ENCODE data around the gene CHN2. TPM values are rescaled to one million over a fixed set of nuclear protein-coding genes. Genes with fewer than 3 reads are reported as not detected.

The CHN2 gene
- total RNA-seq, 2 experiments from 2014 or later: 2.1 to 3.5 TPM

- no peak overlapping the region for H3K27ac Mint-ChIP-seq
These were observed 207.2 kb downstream of the CHN2 start for GRCh38 chr7:29401769-29402168.

GRCh38 chr7:29405891-29406290 lies 211.3 kb downstream of the CHN2 start:
- H3K9me3 Mint-ChIP-seq: no peaks in the 10 kb centered on the region
- H3K27me3 Mint-ChIP-seq: peaks cover 4% of the 10 kb centered on the region
- intact Hi-C loops (cut with DNase I, micrococcal nuclease): loop anchor here (5.0 kb wide), 1 partner anchor 299 kb away; no protein-coding TSS in a partner anchor
- no peaks in the 10 kb centered on the region for H3K4me1 ChIP-seq (ENCODE audit: insufficient read depth, low read length)
- H3K9me3 ChIP-seq (ENCODE audit: control insufficient read depth in 1 of 2, insufficient read depth in 1 of 2, low read length in 2 of 2): no peaks in the 10 kb centered on the region
- ATAC-seq (ENCODE audit: poor library complexity) (no peak), DNase-seq (no peak)
- no peak for TF ChIP-seq CTCF (IDR thresholded peaks at IDR 0.05)
- ChIA-PET POLR2A (no interaction called here), CTCF (interaction anchor here (1.1 kb wide), 1 partner anchor 484 kb away, joined by 3 read pairs; no protein-coding TSS in a partner anchor)
- H3K36me3 Mint-ChIP-seq (ENCODE audit: low read depth): no peaks in the 10 kb centered on the region
- no peak overlapping the region for H3K4me3 ChIP-seq (ENCODE audit: low read length)
- H3K27me3 ChIP-seq (ENCODE audit: control insufficient read depth in 1 of 2, insufficient read depth in 2 of 2, low read length in 2 of 2): no peaks in the 10 kb centered on the region
- no peak overlapping the region for H3K27ac ChIP-seq (ENCODE audit: low read depth in 1 of 2, low read length in 2 of 2)
- no peak overlapping the region for H3K27ac Mint-ChIP-seq
- no peak overlapping the region for H3K4me3 Mint-ChIP-seq
- no peaks in the 10 kb centered on the region for H3K36me3 ChIP-seq (ENCODE audit: insufficient read depth, low read length)
- no peaks in the 10 kb centered on the region for H3K4me1 Mint-ChIP-seq (ENCODE audit: low read depth)

More at GRCh38 chr7:29401769-29402168, 207.2 kb downstream of the CHN2 start:
- no peaks in the 10 kb centered on the region for H3K4me1 Mint-ChIP-seq (ENCODE audit: low read depth)
- Histone ChIP-seq H3K36me3 (ENCODE audit: insufficient read depth, low read length) (no peaks in the 10 kb centered on the region), H3K27ac (ENCODE audit: low read depth in 1 of 2, low read length in 2 of 2) (no peak overlapping the region), H3K9me3 (ENCODE audit: control insufficient read depth in 1 of 2, insufficient read depth in 1 of 2, low read length in 2 of 2) (no peaks in the 10 kb centered on the region), H3K4me1 (ENCODE audit: insufficient read depth, low read length) (no peaks in the 10 kb centered on the region), H3K4me3 (ENCODE audit: low read length) (no peak overlapping the region), H3K27me3 (ENCODE audit: control insufficient read depth in 1 of 2, insufficient read depth in 2 of 2, low read length in 2 of 2) (no peaks in the 10 kb centered on the region)
- CTCF ChIA-PET: no interaction called here
- ATAC-seq (ENCODE audit: poor library complexity) (no peak), DNase-seq (no peak)
- POLR2A ChIA-PET: no interaction called here
- no peaks in the 10 kb centered on the region for H3K27me3 Mint-ChIP-seq
- no peaks in the 10 kb centered on the region for H3K9me3 Mint-ChIP-seq
- intact Hi-C loops (cut with DNase I, micrococcal nuclease): no loop called here
- no peak overlapping the region for H3K4me3 Mint-ChIP-seq
- H3K36me3 Mint-ChIP-seq (ENCODE audit: low read depth): no peaks in the 10 kb centered on the region
- no peak for TF ChIP-seq CTCF (IDR thresholded peaks at IDR 0.05)

- Histone ChIP-seq H3K9me3 (ENCODE audit: control insufficient read depth in 1 of 2, insufficient read depth in 1 of 2, low read length in 2 of 2) (no peaks in the 10 kb centered on the region), H3K36me3 (ENCODE audit: insufficient read depth, low read length) (no peaks in the 10 kb centered on the region), H3K4me3 (ENCODE audit: low read length) (no peak overlapping the region), H3K4me1 (ENCODE audit: insufficient read depth, low read length) (no peaks in the 10 kb centered on the region), H3K27me3 (ENCODE audit: control insufficient read depth in 1 of 2, insufficient read depth in 2 of 2, low read length in 2 of 2) (no peaks in the 10 kb centered on the region), H3K27ac (ENCODE audit: low read depth in 1 of 2, low read length in 2 of 2) (no peak overlapping the region)
- TF ChIP-seq CTCF (IDR thresholded peaks at IDR 0.05): no peak
- H3K27ac Mint-ChIP-seq: no peak overlapping the region
- H3K36me3 Mint-ChIP-seq (ENCODE audit: low read depth): no peaks in the 10 kb centered on the region
- intact Hi-C loops (cut with DNase I, micrococcal nuclease): loop anchor here (5.0 kb wide), 1 partner anchor 299 kb away; no protein-coding TSS in a partner anchor
- no peak for DNase-seq
- ChIA-PET CTCF (interaction anchor here (0.6 to 1.1 kb wide), 2 partner anchors 34 to 485 kb away, joined by 3 to 5 read pairs; no protein-coding TSS in a partner anchor), POLR2A (no interaction called here)
- H3K9me3 Mint-ChIP-seq: no peaks in the 10 kb centered on the region
- peaks cover 4% of the 10 kb centered on the region for H3K27me3 Mint-ChIP-seq
- H3K4me1 Mint-ChIP-seq (ENCODE audit: low read depth): no peaks in the 10 kb centered on the region
- no peak overlapping the region for H3K4me3 Mint-ChIP-seq
- ATAC-seq (ENCODE audit: poor library complexity): no peak
These were observed 211.8 kb downstream of the CHN2 start for GRCh38 chr7:29406366-29406765.

Measured in CD4-positive, alpha-beta T cell (primary cell).